GM19463 (cell line): Measurements from ENCODE around the gene FGFR4.
A peak's percentile ranks its signal among the peaks of the same experiment; 100 is the strongest.

Experiments
- ATAC-seq: cut with Tn5 transposase; IDR thresholded peaks from one replicate; pipeline ENCODE4 v1.9.1; 2021; ENCODE audit warnings: mild to moderate bottlenecking, moderate library complexity; ENCODE audit not compliant: unreplicated experiment

Gene FGFR4

GRCh38 chr5:177099422-177100093 lies 12.8 kb downstream of the FGFR4 start:
- ATAC-seq: no peak

DNA sequence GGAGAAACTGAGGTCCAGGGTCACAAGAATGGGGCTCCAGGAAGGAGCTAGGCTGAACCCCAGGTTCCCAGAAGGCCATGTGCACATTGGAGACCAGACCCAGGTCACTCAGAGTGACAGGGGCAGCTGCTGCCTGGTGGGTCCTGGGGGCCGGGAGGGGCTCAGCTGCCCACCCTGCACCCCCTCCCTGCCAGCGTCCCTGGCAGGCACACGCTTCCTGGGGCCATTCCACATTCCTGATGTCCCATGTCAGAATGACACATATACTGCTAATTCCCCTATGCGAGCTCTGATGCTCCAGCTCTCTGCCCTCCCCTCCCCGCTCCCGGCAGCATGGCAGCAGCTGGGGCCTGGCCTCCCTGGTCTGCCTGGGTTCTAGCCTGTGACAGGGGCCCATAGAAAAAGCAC lies 14.0 kb downstream of the FGFR4 start:
- no peak for ATAC-seq

DNA sequence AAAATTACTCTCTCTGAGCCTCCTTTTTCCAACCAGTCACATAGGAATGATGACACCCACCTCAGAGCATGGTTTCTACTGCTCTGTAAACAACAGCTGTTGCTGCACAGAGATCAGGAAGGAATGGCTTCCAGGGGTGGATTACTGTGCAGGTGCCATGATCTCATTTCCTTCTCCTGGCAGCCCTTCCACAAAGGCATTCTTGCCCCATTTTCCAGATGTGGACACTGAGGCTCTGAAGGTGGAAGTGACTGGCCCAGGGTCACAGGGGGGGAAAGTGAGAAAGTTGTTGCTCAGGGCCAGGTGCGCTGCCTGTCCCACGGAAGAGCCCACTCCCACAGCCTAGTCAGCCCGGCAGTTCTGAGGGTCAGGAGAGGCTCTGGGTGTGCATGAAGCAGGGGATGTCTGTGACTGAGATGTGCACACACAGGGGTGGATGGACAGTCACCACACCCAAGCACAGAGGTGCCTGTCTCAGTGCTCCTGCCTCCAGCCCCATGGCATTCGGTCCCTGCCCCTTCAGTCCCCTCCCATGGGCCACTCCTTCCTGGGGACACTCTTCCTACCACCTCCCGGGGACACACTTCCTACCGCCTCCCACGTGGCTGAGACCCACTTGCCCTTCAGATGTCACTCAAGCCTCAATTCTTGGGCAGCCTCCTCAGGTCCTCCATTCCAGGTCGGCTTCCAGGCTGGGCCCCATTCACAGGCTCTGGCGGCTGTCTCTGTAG lies 17.0 kb downstream of the FGFR4 start:
- ATAC-seq: no peak

GRCh38 chr5:177105691-177106476 lies 19.2 kb downstream of the FGFR4 start:
- ATAC-seq: no peak

DNA sequence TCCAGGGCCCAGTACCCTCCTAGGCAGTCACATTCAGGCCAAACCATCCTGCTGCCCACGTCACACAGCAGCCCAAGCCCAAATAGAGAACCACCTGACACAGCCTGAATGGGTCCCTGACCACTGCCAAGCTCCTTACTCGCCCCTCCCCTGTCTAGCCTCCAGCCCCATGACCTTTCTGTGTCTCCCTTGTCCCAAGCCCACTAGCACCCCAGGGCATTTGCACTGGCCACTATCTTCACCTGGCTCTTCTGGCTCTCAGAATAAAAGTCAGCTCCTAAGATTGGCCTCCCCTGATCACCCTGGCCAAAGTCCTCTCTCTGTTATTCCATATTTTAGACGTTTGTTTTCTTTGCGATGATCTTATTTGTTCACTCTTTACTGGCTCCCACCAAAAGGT lies 20.4 kb downstream of the FGFR4 start:
- ATAC-seq: no peak

DNA sequence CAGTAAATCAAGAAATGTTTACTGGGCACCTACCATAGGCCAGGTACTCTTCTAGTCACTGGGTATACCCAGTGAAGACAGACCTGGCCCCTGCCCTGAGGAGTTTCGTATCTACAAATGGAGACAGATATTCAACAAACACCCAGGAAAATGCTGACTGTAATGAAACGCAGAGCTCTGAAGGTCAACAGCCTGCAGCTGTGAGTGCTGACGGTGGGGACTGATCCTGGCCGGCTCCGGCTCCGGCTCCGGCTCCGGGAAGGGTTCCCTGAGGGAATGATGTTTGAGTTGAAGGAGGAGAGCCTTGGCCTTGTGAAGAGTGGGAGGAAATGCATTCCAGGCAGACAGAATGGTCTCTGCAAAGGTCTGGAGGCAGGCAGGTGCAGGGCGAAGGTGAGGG lies 23.1 kb downstream of the FGFR4 start:
- ATAC-seq: no peak

GRCh38 chr5:177111720-177112394 lies 25.1 kb downstream of the FGFR4 start:
- no peak for ATAC-seq

DNA sequence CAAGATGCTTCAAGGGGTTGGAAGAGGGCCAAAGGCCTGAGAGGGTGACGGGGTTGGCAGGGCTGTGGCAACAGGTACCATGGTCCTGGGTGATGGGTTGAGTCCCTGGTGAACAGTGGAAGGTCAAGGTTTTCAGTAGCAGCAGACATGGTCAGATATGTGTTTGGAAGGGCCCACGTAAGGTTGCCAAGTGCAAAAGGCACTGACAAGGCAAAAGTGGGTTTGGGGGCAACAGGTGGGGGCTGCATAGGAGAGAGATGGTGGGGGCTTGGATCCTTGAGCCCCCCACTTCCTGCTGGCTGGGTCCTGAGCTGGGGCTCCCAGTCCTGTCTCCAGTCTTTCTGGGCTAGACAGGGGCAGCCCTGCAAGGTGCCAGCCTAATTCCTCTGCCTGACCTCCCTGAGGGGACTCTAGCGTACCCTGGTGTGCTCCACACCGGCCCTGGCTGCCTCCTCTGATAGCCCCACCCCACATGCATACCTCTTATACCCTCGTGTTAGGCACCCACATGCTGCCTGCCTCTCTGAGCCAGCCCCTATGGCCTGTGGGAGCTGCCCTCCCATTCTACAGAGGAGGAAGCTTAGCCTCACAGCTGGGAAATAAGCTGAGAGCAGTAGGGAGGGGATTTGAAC lies 26.0 kb downstream of the FGFR4 start:
- no peak for ATAC-seq

DNA sequence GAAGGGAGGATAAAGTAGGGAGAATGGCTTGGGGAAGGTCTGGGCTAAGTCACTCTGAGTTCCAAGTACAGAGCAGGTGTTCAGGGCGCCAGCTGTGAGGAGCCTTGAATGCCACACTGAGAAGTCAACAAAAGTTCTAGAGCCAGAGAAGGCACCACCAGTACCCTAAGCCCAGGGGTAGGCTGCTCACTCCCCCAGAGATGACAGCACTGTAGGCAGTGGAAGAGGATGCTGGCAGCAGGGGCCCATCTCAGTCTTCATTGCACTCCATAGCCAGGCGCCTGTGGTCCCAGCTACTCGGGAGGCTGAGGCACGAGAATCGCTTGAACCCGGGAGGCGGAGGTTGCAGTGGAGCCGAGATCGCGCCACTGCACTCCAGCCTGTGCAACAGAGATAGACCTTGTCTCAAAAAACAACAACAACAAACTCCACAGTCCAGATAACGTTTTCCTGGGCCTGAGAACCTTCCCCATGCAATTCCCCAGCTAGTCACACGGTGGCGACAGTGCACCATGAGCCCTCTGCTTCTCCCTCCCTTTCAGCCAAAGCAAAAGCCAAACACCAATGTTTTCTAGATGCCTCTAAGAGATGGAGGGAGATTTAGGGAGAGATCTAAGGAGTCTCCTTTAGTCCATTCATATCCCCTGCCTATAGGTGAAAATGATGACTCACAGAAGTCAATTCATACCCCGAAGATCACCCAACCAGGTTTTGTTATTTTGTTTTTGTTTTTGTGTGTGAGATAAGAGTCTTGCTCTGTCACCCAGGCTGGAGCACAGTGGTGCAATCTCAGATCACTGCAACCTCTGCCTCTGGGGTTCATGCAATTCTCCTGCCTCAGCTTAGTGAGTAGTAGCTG lies 27.1 kb downstream of the FGFR4 start:
- peak; percentile 61 for ATAC-seq

DNA sequence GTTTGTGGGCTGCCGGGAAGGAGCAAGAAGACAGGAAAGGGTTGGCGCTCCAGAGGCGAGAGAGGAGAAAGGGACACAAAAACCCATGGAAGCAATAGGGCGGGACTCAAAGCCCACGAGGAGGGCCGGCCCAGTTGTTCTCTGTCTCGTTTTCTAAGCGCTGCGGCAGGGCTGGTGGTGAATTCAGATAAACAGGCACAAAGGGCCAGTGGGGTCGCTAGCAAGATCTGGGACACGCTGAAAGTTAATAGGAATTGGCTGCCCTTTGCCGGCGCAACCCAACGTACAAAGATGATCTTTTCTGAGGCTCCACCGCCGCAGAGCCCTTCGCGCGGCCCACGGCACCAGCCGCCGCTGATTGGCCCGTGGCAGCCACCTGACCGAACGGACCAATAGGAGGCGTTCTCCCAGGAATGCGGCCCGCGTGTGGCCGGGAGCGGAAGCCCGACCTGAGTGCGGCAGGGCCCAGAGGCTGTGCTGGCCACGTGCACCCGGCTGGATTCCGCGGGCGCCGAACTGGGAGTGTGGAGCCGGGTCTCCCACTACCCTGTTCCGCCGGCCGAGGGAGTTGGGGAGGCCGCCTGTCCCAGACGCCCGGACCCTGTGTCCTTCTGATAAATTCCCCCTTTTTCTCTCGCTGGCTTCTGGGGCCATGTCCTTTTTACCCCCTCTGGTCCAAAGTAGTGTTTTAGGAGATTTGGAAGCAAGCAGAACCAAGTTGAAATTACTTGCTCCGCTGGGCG lies 30.1 kb downstream of the FGFR4 start:
- ATAC-seq: no peak

GRCh38 chr5:177117441-177118045 lies 30.8 kb downstream of the FGFR4 start:
- ATAC-seq: no peak

GRCh38 chr5:177122566-177122965 lies 35.9 kb downstream of the FGFR4 start:
- ATAC-seq: no peak

GRCh38 chr5:177123789-177124485 lies 37.2 kb downstream of the FGFR4 start:
- ATAC-seq: no peak

GRCh38 chr5:177124486-177124991 lies 37.8 kb downstream of the FGFR4 start:
- ATAC-seq: no peak

DNA sequence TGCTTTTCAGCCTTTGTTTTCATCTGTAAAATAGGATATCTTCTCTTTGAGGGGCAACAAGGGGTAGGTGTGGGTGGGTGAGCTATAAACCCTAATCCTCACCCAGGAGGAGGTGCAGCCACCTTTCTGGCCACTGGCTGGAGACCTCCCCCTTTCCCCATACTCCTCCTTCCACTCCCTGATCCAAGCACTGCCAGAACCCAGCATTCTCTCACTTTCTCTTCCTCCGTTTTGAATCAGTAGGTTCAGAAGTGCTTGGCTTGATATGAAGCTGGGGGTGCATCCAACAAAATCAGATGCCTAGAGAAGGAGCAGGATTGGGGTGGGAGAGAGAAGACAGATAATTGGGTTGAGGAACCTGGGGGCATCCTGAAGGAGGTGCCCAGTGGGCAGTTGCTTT lies 40.1 kb downstream of the FGFR4 start:
- no peak for ATAC-seq

GRCh38 chr5:177128551-177128981 lies 41.9 kb downstream of the FGFR4 start:
- ATAC-seq: no peak

- no peak for ATAC-seq
Measured at GRCh38 chr5:177130211-177131018, 43.7 kb downstream of the FGFR4 start.
